Endothelial cell of umbilical vein (primary cell): ENCODE results near the gene GNAL.

Experiments used
- EZH2 ChIP-seq: IDR thresholded peaks from 2 replicates; pipeline ENCODE4 v1.6.1; 2012; ENCODE audit warnings: borderline replicate concordance, low read depth, mild to moderate bottlenecking, moderate library complexity, low read length, inconsistent platforms; ENCODE audit not compliant: severe bottlenecking
- POLR2A ChIP-seq: IDR thresholded peaks from 2 replicates; pipeline ENCODE4 v1.6.1; 2012; ENCODE audit warnings: low read depth, mild to moderate bottlenecking, control low read depth, low read length
- TF ChIP-seq, protein P1 (sequence below), 2 donors: IDR thresholded peaks; 1 replicate in 1 of 2; 2 replicates in 1 of 2; pipeline ENCODE4 v1.5.1; 2011; ENCODE audit warnings: low read length in 2 of 2, mild to moderate bottlenecking in 2 of 2, moderate library complexity in 2 of 2, control low read depth in 1 of 2, inconsistent platforms in 1 of 2, low read depth in 1 of 2; ENCODE audit not compliant: insufficient read depth in 1 of 2; ENCODE audit errors: extremely low read depth in 1 of 2
- TF ChIP-seq, protein P2 (sequence below): IDR thresholded peaks from 2 replicates; pipeline ENCODE4 v1.6.1; 2011; ENCODE audit not compliant: insufficient read depth, insufficient read length

DNA sequence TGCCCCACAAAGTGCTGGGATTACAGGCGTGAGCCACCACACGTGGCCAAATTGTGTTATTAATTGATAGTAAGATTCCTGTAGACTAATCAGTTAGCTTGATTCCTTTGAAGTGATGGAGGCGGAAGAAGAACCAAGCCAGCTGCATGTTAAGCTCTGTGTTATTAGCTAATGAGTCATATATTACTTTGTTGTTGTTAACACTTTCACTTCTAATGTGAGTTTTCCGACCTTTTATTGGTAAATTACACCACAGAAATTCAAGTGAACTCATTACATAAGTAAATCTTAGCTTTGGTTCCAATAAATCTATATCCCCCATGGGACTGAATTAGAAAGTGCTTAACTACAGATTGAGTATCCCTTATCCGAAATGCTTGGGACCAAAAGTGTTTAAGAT lies 182.4 kb downstream of the GNAL start:
- TF ChIP-seq, protein P1, sequence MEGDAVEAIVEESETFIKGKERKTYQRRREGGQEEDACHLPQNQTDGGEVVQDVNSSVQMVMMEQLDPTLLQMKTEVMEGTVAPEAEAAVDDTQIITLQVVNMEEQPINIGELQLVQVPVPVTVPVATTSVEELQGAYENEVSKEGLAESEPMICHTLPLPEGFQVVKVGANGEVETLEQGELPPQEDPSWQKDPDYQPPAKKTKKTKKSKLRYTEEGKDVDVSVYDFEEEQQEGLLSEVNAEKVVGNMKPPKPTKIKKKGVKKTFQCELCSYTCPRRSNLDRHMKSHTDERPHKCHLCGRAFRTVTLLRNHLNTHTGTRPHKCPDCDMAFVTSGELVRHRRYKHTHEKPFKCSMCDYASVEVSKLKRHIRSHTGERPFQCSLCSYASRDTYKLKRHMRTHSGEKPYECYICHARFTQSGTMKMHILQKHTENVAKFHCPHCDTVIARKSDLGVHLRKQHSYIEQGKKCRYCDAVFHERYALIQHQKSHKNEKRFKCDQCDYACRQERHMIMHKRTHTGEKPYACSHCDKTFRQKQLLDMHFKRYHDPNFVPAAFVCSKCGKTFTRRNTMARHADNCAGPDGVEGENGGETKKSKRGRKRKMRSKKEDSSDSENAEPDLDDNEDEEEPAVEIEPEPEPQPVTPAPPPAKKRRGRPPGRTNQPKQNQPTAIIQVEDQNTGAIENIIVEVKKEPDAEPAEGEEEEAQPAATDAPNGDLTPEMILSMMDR (IDR thresholded peaks at IDR 0.05; ENCODE audit: extremely low read depth in 1 of 2, insufficient read depth in 1 of 2, low read depth in 1 of 2, low read length in 2 of 2): no peak
- no peak for TF ChIP-seq POLR2A
- TF ChIP-seq EZH2: no peak
- TF ChIP-seq, protein P2, sequence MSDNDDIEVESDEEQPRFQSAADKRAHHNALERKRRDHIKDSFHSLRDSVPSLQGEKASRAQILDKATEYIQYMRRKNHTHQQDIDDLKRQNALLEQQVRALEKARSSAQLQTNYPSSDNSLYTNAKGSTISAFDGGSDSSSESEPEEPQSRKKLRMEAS: no peak
